Measurements from ENCODE around the gene CCNF.

GRCh38 chr16:2495041-2495440 lies 65.8 kb downstream of the CCNF start:
- TF ChIP-seq SP1 (IDR thresholded peaks at IDR 0.05): no peak
- no peak for TF ChIP-seq ZNF384 (IDR thresholded peaks at IDR 0.05)
